Activated CD4-positive, alpha-beta memory T cell treated with anti-CD3 and anti-CD28 coated beads for 36 hours (primary cell): ENCODE results near the gene FKBP5. TPM values are rescaled to one million over a fixed set of nuclear protein-coding genes. Genes with fewer than 3 reads are reported as not detected.

Experiments
- CTCF ChIA-PET: fragments of 350-600 bp; sonication (Branson Sonifier 250); formaldehyde crosslinking; loops from one replicate; lab custom pipeline; 2021; ENCODE audit warnings: antibody characterized with exemption, inconsistent platforms; lab: Charles Lee
- POLR2A ChIA-PET: fragments of 350-600 bp; sonication (Branson Sonifier 250); formaldehyde crosslinking; loops from one replicate; lab custom pipeline; 2021; ENCODE audit warnings: antibody characterized with exemption; lab: Charles Lee
- DNase-seq: peaks from one replicate; pipeline ENCODE4 v3.0.0-alpha.2; 2020
- H3K27ac Mint-ChIP-seq: one replicate; pipeline ENCODE4 v1.8.0; 2021; ENCODE audit warnings: mixed read lengths
- H3K27me3 Mint-ChIP-seq: one replicate; pipeline ENCODE4 v1.8.0; 2021; ENCODE audit warnings: mixed read lengths
- H3K36me3 Mint-ChIP-seq: one replicate; pipeline ENCODE4 v1.8.0; 2021; ENCODE audit warnings: mixed read lengths
- H3K4me1 Mint-ChIP-seq: one replicate; pipeline ENCODE4 v1.8.0; 2021; ENCODE audit warnings: low read depth, mixed read lengths
- H3K4me3 Mint-ChIP-seq: one replicate; pipeline ENCODE4 v1.8.0; 2021; ENCODE audit warnings: mild to moderate bottlenecking, mixed read lengths
- H3K9me3 Mint-ChIP-seq: one replicate; pipeline ENCODE4 v1.8.0; 2021; ENCODE audit warnings: mixed read lengths
- intact Hi-C: fragments of 100-400 bp; cut with micrococcal nuclease; formaldehyde crosslinking; loops from one replicate; pipeline ENCODE4 v1.15.1; 2023
- total RNA-seq, 2 experiments: library from RNA; stranded (reverse); gene quantifications; one replicate each; pipeline ENCODE4 v1.2.3, GENCODE V29; 2021

Gene FKBP5
- total RNA-seq, 2 experiments from 2014 or later = 111 to 112 TPM

DNA sequence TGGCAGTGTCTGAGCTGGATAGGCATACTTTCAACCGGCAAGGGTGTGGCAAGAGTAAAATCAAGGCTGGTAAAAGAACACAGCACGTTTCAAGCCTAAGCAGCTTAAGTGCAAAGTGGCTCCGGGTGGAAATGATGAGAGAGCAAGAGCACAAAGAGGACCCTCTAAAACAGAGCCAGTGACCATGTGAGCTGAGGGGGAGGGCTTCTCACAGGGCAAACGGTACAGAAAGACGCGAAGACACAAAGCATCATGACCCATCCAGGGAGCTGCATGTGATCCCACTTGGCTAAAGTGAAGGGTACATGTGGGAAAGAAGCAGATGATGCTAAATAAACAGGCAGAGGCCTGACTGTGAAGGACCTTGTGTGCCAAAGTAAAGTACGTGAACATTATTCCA, 25.7 kb downstream of the FKBP5 start:
- Mint-ChIP-seq H3K36me3 (no peaks in the 10 kb centered on the region), H3K27ac (no peak overlapping the region), H3K9me3 (no peaks in the 10 kb centered on the region), H3K4me1 (peaks cover 17% of the 10 kb centered on the region), H3K27me3 (no peaks in the 10 kb centered on the region), H3K4me3 (no peak overlapping the region)
- POLR2A ChIA-PET = interaction anchor here (0.9 to 1.3 kb wide), 6 partner anchors 10 to 774 kb away, joined by 3 to 6 read pairs (median 4); partner anchors contain the start of genes ANKS1A and FKBP5
- intact Hi-C loops = no loop called here
- CTCF ChIA-PET = interaction anchor here (1.0 to 3.0 kb wide), 7 partner anchors 22 to 140 kb away, joined by 3 to 22 read pairs (median 5); partner anchors contain the start of gene ARMC12
- DNase-seq = no peak

DNA sequence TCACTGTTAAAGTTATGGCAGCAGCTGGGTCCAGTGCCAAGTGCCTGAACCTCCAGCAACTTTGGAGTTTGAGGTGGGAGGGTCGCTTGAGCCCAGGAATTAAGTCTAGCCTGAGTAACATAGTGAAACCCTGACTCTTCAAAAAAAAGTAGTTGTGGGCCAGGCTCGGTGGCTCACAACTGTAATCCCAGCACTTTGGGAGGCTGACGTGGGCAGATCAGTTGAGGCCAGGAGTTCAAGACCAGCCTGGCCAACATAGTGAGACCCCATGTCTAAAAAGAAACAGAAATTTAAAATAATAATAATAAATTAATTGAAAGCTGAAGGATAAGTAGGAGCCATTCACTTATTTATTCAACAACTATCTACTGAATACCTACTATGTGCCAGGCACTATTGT, 33.8 kb downstream of the FKBP5 start:
- CTCF ChIA-PET = interaction anchor here (1.6 to 2.3 kb wide), 3 partner anchors 18 to 103 kb away, joined by 5 to 11 read pairs (median 5); partner anchors contain the start of gene ARMC12
- peaks cover 31% of the 10 kb centered on the region for H3K4me1 Mint-ChIP-seq
- H3K27me3 Mint-ChIP-seq = no peaks in the 10 kb centered on the region
- H3K9me3 Mint-ChIP-seq = peaks cover 4% of the 10 kb centered on the region
- peaks cover 9% of the 10 kb centered on the region for H3K36me3 Mint-ChIP-seq
- H3K4me3 Mint-ChIP-seq = no peak overlapping the region
- intact Hi-C loops = no loop called here
- DNase-seq = no peak
- POLR2A ChIA-PET = no interaction called here
- no peak overlapping the region for H3K27ac Mint-ChIP-seq

DNA sequence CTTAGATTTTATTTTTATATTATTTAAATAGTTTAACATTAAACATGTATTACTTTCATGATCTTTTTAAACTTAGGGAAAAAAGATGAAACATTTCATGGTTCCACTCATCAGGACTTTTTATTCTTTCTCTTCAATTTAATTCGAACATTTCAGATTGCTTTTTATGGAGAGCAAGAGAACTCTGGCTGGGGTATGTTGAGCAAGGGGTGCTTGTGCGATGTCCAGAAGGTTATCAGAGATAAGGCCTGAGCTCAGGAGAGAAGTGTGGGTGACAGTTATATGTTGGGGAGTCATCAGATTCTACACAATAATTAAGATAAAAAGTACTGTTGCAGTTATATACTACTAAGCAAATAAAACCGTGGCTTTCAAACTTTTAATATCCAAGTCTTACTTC, 37.5 kb downstream of the FKBP5 start:
- Mint-ChIP-seq H3K27ac (no peak overlapping the region), H3K9me3 (peaks cover 4% of the 10 kb centered on the region), H3K27me3 (no peaks in the 10 kb centered on the region), H3K4me1 (peaks cover 47% of the 10 kb centered on the region), H3K4me3 (no peak overlapping the region), H3K36me3 (peaks cover 5% of the 10 kb centered on the region)
- no peak for DNase-seq
- ChIA-PET POLR2A (no interaction called here), CTCF (no interaction called here)
- intact Hi-C loops = no loop called here

DNA sequence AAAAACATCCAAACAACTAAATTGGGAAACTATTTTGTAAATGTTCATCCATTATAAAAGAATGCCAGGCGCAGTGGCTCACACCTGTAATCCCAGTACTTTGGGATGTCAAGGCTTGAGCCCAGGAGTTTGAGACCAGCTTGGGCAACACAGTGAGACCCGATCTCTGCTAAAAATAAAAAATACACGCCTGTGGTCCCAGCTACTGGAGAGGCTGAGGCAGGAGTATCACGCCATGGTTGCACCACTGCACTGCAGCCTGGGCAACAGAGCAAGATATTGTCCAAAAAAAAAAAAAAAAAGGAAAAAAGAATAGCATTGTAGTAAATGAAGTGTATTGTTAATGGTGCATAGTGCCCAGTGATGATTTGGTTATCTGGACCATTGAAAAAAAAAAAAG, 38.7 kb downstream of the FKBP5 start:
- ChIA-PET CTCF (interaction anchor here (1.2 kb wide), 1 partner anchor 87 kb away, joined by 5 read pairs; the partner anchor contains the start of gene ARMC12), POLR2A (interaction anchor here (0.6 kb wide), 1 partner anchor 78 kb away, joined by 3 read pairs; no protein-coding TSS in a partner anchor)
- no peak overlapping the region for H3K27ac Mint-ChIP-seq
- H3K9me3 Mint-ChIP-seq = peaks cover 4% of the 10 kb centered on the region
- H3K4me3 Mint-ChIP-seq = no peak overlapping the region
- peaks cover 46% of the 10 kb centered on the region for H3K4me1 Mint-ChIP-seq
- intact Hi-C loops = no loop called here
- H3K27me3 Mint-ChIP-seq = no peaks in the 10 kb centered on the region
- H3K36me3 Mint-ChIP-seq = peaks cover 11% of the 10 kb centered on the region
- no peak for DNase-seq

DNA sequence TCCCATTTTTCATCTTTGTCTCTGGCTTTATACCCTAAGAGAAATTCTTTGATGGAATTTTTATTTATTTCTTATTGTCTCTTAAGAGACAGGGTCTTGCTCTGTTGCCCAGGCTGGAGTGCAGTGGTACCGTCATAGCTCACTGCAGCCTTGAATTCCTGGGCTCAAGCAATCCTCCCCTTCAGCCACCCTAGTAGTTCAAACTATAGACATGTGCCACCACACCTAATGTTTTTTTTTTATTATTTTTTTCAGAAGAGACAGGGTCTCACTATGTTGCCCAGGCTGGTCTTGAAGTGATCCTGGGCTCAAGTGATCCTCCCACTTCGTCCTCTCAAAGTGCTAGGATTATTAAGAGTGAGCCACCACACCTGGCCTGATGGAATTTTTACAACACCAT, 40.5 kb downstream of the FKBP5 start:
- intact Hi-C loops = no loop called here
- peaks cover 7% of the 10 kb centered on the region for H3K36me3 Mint-ChIP-seq
- POLR2A ChIA-PET = interaction anchor here (0.6 kb wide), 2 partner anchors 26 to 47 kb away, joined by 3 to 4 read pairs; no protein-coding TSS in a partner anchor
- no peak for DNase-seq
- H3K27me3 Mint-ChIP-seq = no peaks in the 10 kb centered on the region
- CTCF ChIA-PET = no interaction called here
- H3K9me3 Mint-ChIP-seq = peaks cover 4% of the 10 kb centered on the region
- H3K4me3 Mint-ChIP-seq = no peak overlapping the region
- peaks cover 57% of the 10 kb centered on the region for H3K4me1 Mint-ChIP-seq
- no peak overlapping the region for H3K27ac Mint-ChIP-seq

DNA sequence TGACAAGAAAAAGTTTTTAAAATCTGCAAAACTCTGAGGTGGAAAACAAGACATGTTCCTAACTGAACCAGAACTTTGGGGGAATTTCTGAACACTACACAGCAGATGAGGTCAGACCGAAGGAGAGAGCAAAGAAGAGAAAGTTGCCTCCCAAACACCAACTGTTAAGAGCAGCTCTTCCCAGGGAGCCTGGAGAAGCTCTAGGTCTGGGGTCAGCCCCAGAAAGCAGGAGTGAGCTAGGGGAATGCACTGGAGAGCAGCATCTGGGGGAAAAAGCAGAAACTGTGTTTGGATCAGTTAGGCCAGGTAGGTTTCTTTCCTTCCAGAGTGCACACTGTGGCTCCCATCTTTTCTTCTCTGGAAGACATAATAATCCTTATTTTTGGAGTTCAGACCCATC, 41.3 kb downstream of the FKBP5 start:
- Mint-ChIP-seq H3K27me3 (no peaks in the 10 kb centered on the region), H3K27ac (peak overlapping the region; percentile 16), H3K4me3 (no peak overlapping the region), H3K36me3 (peaks cover 14% of the 10 kb centered on the region), H3K4me1 (peaks cover 64% of the 10 kb centered on the region), H3K9me3 (no peaks in the 10 kb centered on the region)
- no peak for DNase-seq
- intact Hi-C loops = no loop called here
- ChIA-PET POLR2A (no interaction called here), CTCF (no interaction called here)

DNA sequence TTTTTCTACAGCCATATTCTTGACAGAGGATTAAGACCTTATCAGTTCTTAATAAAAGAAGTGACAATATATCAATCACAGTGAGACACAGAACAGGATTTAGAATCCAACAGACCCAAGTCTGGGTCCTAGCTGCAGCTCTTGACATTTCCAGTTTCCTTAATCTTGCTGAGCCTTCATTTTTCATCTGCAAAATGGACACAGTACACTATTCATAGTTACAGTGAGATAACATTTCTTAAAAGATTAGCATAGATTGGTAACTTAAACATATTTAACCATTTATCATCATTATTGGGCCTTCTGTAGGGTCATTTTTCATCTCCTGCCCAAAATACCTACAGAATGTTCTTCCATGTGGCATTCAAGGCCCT, 45.6 kb downstream of the FKBP5 start:
- intact Hi-C loops = no loop called here
- H3K27ac Mint-ChIP-seq = peak overlapping the region; percentile 63
- H3K4me3 Mint-ChIP-seq = no peak overlapping the region
- H3K27me3 Mint-ChIP-seq = no peaks in the 10 kb centered on the region
- DNase-seq = no peak
- ChIA-PET POLR2A (interaction anchor here (1.2 kb wide), 1 partner anchor 89 kb away, joined by 3 read pairs; no protein-coding TSS in a partner anchor), CTCF (interaction anchor here (1.5 to 6.8 kb wide), 6 partner anchors 9 to 94 kb away, joined by 3 to 49 read pairs (median 7); partner anchors contain the start of gene ARMC12)
- H3K36me3 Mint-ChIP-seq = peaks cover 27% of the 10 kb centered on the region
- no peaks in the 10 kb centered on the region for H3K9me3 Mint-ChIP-seq
- H3K4me1 Mint-ChIP-seq = peaks cover 68% of the 10 kb centered on the region

DNA sequence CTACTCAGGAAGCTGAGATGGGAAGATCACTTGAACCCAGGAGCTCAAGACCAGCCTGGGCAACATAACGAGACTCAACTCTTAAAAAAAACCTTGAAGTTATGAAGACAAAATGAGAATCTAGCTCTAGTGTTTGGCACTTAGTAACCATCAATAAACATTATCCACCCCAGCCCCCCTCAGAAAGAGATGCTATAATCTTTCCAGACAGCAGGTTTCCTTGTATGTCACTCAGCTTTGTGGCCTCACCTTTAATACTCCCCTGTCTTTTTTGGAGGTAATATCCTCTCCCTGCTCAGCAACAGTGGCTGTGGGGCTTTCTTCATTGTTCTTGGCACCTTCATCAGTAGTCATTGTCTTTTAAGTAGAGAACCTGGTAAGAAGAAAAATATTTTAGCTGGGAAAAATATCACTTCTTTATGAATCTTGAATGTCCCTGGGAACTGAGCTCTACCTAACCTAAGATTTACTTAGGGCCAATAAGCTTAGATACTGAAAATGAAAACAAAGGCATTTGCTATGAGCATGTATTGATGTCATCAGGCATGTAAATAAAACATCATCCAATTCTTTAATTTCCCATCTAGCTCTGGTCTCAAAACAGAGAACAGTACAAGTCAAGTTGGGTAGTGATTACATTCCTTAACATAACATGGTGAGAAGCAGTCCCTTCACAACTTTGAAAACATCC, 46.1 kb downstream of the FKBP5 start:
- no peak for DNase-seq
- peaks cover 27% of the 10 kb centered on the region for H3K36me3 Mint-ChIP-seq
- no peak overlapping the region for H3K4me3 Mint-ChIP-seq
- ChIA-PET POLR2A (interaction anchor here (1.2 kb wide), 1 partner anchor 90 kb away, joined by 3 read pairs; no protein-coding TSS in a partner anchor), CTCF (interaction anchor here (0.6 to 6.8 kb wide), 7 partner anchors 9 to 96 kb away, joined by 3 to 49 read pairs (median 6); partner anchors contain the start of gene ARMC12)
- H3K9me3 Mint-ChIP-seq = no peaks in the 10 kb centered on the region
- no peaks in the 10 kb centered on the region for H3K27me3 Mint-ChIP-seq
- intact Hi-C loops = no loop called here
- peak overlapping the region; percentile 63 for H3K27ac Mint-ChIP-seq
- peaks cover 65% of the 10 kb centered on the region for H3K4me1 Mint-ChIP-seq

DNA sequence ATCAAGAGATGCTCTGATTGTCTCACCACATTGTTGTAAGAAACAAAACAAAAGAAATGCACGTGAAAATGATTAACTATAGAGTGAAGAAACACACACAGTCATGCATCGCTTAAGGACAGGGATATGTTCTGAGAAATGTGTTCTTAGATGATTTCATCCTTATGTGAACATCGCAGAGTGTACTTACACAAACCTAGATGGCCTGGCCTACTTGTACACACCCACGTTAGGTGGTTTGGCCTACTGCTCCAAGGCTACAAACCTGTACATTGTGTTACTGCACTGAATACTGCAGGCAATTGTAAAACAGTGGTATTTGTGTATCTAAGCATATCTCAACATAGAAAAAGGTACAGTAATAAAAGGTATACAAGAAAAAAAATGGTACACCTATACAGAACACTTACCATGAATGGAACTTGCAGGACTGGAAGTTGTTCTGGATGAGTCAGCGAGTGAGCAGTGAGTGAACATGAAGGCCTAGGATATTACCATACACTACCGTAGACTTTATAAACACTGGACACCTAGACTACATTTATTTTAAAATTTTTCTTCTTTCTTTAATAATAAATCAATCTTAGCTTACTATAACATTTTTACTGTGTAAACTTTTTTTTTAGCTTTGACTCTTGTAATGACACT, 48.6 kb downstream of the FKBP5 start:
- POLR2A ChIA-PET = no interaction called here
- no peaks in the 10 kb centered on the region for H3K9me3 Mint-ChIP-seq
- no peaks in the 10 kb centered on the region for H3K27me3 Mint-ChIP-seq
- DNase-seq = no peak
- H3K4me1 Mint-ChIP-seq = peaks cover 59% of the 10 kb centered on the region
- H3K36me3 Mint-ChIP-seq = peaks cover 36% of the 10 kb centered on the region
- CTCF ChIA-PET = interaction anchor here (0.6 to 6.8 kb wide), 2 partner anchors 96 to 97 kb away, joined by 3 to 49 read pairs; partner anchors contain the start of gene ARMC12
- intact Hi-C loops = no loop called here
- no peak overlapping the region for H3K4me3 Mint-ChIP-seq
- H3K27ac Mint-ChIP-seq = peak overlapping the region; percentile 55

DNA sequence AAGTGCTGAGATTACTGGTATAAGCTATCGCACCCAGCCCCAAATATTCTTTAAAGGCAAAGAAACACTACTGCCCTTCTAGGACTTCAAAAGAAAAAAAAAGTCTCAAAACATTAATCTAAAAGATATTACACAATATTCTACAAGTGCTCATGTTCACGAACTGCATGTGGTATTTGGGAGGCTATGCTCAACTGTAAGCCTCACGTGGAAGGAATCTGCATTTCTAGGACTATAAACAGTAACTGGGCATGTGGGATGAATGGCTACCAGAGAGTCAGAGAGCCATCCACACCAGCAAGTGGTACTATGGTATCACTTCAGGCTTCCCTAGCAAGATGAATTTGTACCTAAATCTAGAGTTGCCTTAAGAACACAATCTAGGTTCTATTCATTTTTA, 50.0 kb downstream of the FKBP5 start:
- ChIA-PET CTCF (interaction anchor here (1.6 to 2.7 kb wide), 2 partner anchors 94 to 98 kb away, joined by 3 to 18 read pairs; partner anchors contain the start of gene ARMC12), POLR2A (interaction anchor here (1.1 kb wide), 1 partner anchor 94 kb away, joined by 3 read pairs; no protein-coding TSS in a partner anchor)
- Mint-ChIP-seq H3K4me3 (no peak overlapping the region), H3K4me1 (peaks cover 49% of the 10 kb centered on the region), H3K27ac (no peak overlapping the region), H3K9me3 (no peaks in the 10 kb centered on the region), H3K36me3 (peaks cover 34% of the 10 kb centered on the region), H3K27me3 (no peaks in the 10 kb centered on the region)
- intact Hi-C loops = no loop called here
- no peak for DNase-seq

DNA sequence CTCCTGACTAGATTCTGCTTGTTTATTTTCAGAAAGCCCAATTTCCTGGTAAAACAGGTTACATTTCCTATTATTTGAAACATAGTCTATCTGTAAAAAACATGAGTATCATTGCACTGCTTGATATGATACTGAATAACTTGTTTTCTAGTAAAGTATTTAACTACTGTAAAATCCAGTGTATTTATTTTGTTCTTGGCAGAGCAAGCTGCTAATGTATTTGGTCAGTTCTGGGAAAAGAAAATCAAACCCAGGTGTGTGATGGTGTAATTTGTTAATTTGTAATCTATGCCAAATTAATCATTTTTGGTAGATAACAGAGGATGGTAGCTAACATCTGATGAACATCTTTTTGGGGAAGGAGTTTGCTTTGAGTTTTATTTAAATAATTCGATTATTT, 50.8 kb downstream of the FKBP5 start:
- ChIA-PET CTCF (interaction anchor here (0.8 to 2.7 kb wide), 6 partner anchors 14 to 99 kb away, joined by 3 to 18 read pairs (median 4); partner anchors contain the start of genes ARMC12 and FKBP5), POLR2A (interaction anchor here (1.1 kb wide), 1 partner anchor 94 kb away, joined by 3 read pairs; no protein-coding TSS in a partner anchor)
- H3K36me3 Mint-ChIP-seq = peaks cover 33% of the 10 kb centered on the region
- H3K4me3 Mint-ChIP-seq = no peak overlapping the region
- intact Hi-C loops = no loop called here
- no peak overlapping the region for H3K27ac Mint-ChIP-seq
- peaks cover 41% of the 10 kb centered on the region for H3K4me1 Mint-ChIP-seq
- no peak for DNase-seq
- no peaks in the 10 kb centered on the region for H3K27me3 Mint-ChIP-seq
- H3K9me3 Mint-ChIP-seq = no peaks in the 10 kb centered on the region
